Breast epithelium (tissue), 4 donors: Measurements from ENCODE around the gene PLPPR5. TPM values are rescaled to one million over a fixed set of nuclear protein-coding genes. Genes with fewer than 3 reads are reported as not detected.

Source experiments
- DNase-seq, 2 donors: peaks; one replicate each; pipeline ENCODE4 v3.0.0-alpha.2; 2019; ENCODE audit warnings: low spot score in 2 of 2
- H3K27ac ChIP-seq, 2 donors: fragments of 200-600 bp; sonication (generic) in 1 of 2; one replicate each; pipeline ENCODE4 v1.5.1; 2016 to 2019; ENCODE audit warnings: mild to moderate bottlenecking in 1 of 2
- H3K27me3 ChIP-seq, 2 donors: fragments of 200-600 bp; sonication (generic) in 1 of 2; one replicate each; pipeline versions ENCODE4 v1.5.1 to v1.6.0; 2017 to 2019; ENCODE audit warnings: control low read depth in 1 of 2, mild to moderate bottlenecking in 1 of 2
- H3K36me3 ChIP-seq: fragments of 200-600 bp; one replicate; pipeline ENCODE4 v1.5.1; 2019
- H3K4me1 ChIP-seq, 2 donors: fragments of 200-600 bp; sonication (generic); one replicate each; pipeline ENCODE4 v1.5.1; 2016 to 2019; ENCODE audit warnings: control low read depth in 1 of 2
- H3K4me3 ChIP-seq, 3 donors: fragments of 200-600 bp; sonication (generic); 1 replicate in 2 of 3; 2 replicates in 1 of 3; pipeline ENCODE4 v1.5.1; 2016 to 2019; ENCODE audit warnings: mild to moderate bottlenecking in 3 of 3, moderate library complexity in 2 of 3
- H3K9me3 ChIP-seq, 2 donors: fragments of 200-600 bp; sonication (generic) in 1 of 2; one replicate each; pipeline ENCODE4 v1.5.1; 2016 to 2019; ENCODE audit warnings: control low read depth in 1 of 2
- CTCF ChIP-seq, 3 donors: fragments of 450-650 bp; IDR thresholded peaks; one replicate each; pipeline ENCODE4 v1.5.1; 2016 to 2017; ENCODE audit warnings: antibody characterized with exemption in 3 of 3, mild to moderate bottlenecking in 3 of 3, moderate library complexity in 3 of 3
- POLR2A ChIP-seq: fragments of 450-650 bp; IDR thresholded peaks from one replicate; pipeline ENCODE4 v1.6.1; 2016; ENCODE audit warnings: antibody characterized with exemption, mild to moderate bottlenecking, moderate library complexity
- POLR2AphosphoS5 ChIP-seq, 3 donors: sonication (generic); formaldehyde crosslinking; IDR thresholded peaks; one replicate each; pipeline ENCODE4 v1.6.1; 2017; ENCODE audit warnings: antibody characterized with exemption in 3 of 3
- intact Hi-C: fragments of 100-400 bp; cut with DNase I; formaldehyde crosslinking; loops from one replicate; pipeline ENCODE4 v1.15.1; 2023; ENCODE audit warnings: low total_unique reads
- total RNA-seq, 3 donors: library from RNA; depleted of rRNA; stranded (reverse); fragments of >200 nt; gene quantifications; one replicate each; pipeline ENCODE4 v1.1.0, GENCODE V29; 2016

The PLPPR5 gene
- total RNA-seq, 3 donors from 2014 or later, result not detected

- intact Hi-C loops, result loop anchor here (5.0 kb wide), 1 partner anchor 259 kb away; no protein-coding TSS in a partner anchor
- DNase-seq, result no peak
- H3K36me3 ChIP-seq, result no peaks in the 10 kb centered on the region
- H3K27ac ChIP-seq, result no peak overlapping the region
- no peaks in the 10 kb centered on the region for H3K27me3 ChIP-seq
- no peak for TF ChIP-seq POLR2A
- no peak for TF ChIP-seq CTCF (IDR thresholded peaks at IDR 0.05)
- no peak for TF ChIP-seq POLR2AphosphoS5 (IDR thresholded peaks at IDR 0.05)
- no peaks in the 10 kb centered on the region for H3K9me3 ChIP-seq
- no peak overlapping the region for H3K4me3 ChIP-seq
- H3K4me1 ChIP-seq, result no peaks in the 10 kb centered on the region
Measured at GRCh38 chr1:98910827-98911226, 93.8 kb downstream of the PLPPR5 start.

- Histone ChIP-seq H3K36me3 (no peaks in the 10 kb centered on the region), H3K27ac (no peak overlapping the region), H3K27me3 (no peaks in the 10 kb centered on the region), H3K4me1 (no peaks in the 10 kb centered on the region), H3K9me3 (no peaks in the 10 kb centered on the region), H3K4me3 (no peak overlapping the region)
- TF ChIP-seq POLR2A (no peak), CTCF (IDR thresholded peaks at IDR 0.05) (no peak), POLR2AphosphoS5 (IDR thresholded peaks at IDR 0.05) (no peak)
- no peak for DNase-seq
- intact Hi-C loops, result no loop called here
Measured at GRCh38 chr1:98908980-98909379, 95.7 kb downstream of the PLPPR5 start.

- Histone ChIP-seq H3K4me3 (no peak overlapping the region), H3K9me3 (no peaks in the 10 kb centered on the region), H3K4me1 (no peaks in the 10 kb centered on the region), H3K27ac (no peak overlapping the region), H3K27me3 (no peaks in the 10 kb centered on the region), H3K36me3 (no peaks in the 10 kb centered on the region)
- TF ChIP-seq POLR2AphosphoS5 (IDR thresholded peaks at IDR 0.05) (no peak), POLR2A (no peak), CTCF (IDR thresholded peaks at IDR 0.05) (no peak)
- no peak for DNase-seq
- intact Hi-C loops, result no loop called here
Measured at GRCh38 chr1:98906809-98907208, 97.9 kb downstream of the PLPPR5 start.

- Histone ChIP-seq H3K36me3 (no peaks in the 10 kb centered on the region), H3K9me3 (no peaks in the 10 kb centered on the region), H3K27ac (no peak overlapping the region), H3K27me3 (no peaks in the 10 kb centered on the region), H3K4me3 (no peak overlapping the region), H3K4me1 (no peaks in the 10 kb centered on the region)
- intact Hi-C loops, result no loop called here
- no peak for TF ChIP-seq POLR2A
- TF ChIP-seq CTCF (IDR thresholded peaks at IDR 0.05), result no peak
- TF ChIP-seq POLR2AphosphoS5 (IDR thresholded peaks at IDR 0.05), result no peak
- DNase-seq, result no peak
Measured at GRCh38 chr1:98906361-98906760, 98.3 kb downstream of the PLPPR5 start.

- Histone ChIP-seq H3K27ac (no peak overlapping the region), H3K9me3 (no peaks in the 10 kb centered on the region), H3K4me3 (no peak overlapping the region), H3K27me3 (no peaks in the 10 kb centered on the region), H3K36me3 (no peaks in the 10 kb centered on the region), H3K4me1 (no peaks in the 10 kb centered on the region)
- DNase-seq, result no peak
- no peak for TF ChIP-seq POLR2AphosphoS5 (IDR thresholded peaks at IDR 0.05)
- TF ChIP-seq POLR2A, result no peak
- no peak for TF ChIP-seq CTCF (IDR thresholded peaks at IDR 0.05)
- intact Hi-C loops, result no loop called here
Measured at GRCh38 chr1:98904684-98905083, 100.0 kb downstream of the PLPPR5 start.
